ENCODE measurements around the gene ANAPC10.

Gene ANAPC10

DNA sequence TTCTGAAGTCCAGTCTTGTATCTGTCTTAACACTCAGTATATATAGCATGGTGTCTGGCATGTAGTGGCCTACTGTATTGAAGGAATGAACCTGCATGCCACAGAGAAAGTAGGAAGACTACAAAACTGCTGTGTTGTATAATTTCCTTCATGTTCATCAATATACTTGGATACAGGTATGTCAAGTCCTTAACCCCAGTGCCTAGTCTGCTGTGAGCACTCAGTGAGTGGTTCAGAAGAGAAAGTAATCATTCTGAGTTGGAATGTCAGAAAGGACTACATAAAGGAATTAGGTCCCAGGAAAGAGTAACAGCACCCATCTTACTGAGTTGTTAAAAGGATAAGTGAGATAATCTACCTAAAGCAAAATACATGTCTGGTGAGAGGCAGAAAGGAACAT is 32.1 kb upstream of the ANAPC10 start:
- TF ChIP-seq TAF1 (IDR thresholded peaks at IDR 0.05; ENCODE audit: borderline replicate concordance, insufficient read depth, low read length) (no peak), FOXP2 (optimal IDR thresholded peaks at IDR 0.05; ENCODE audit: borderline replicate concordance, extremely low read depth, extremely low read length, insufficient read depth) (no peak), POLR2AphosphoS5 (IDR thresholded peaks at IDR 0.05; ENCODE audit: low read depth, low read length) (no peak), REST (IDR thresholded peaks at IDR 0.05; ENCODE audit: insufficient read depth in 1 of 2, low read depth in 2 of 2, low read length in 2 of 2) (no peak), SIN3A (IDR thresholded peaks at IDR 0.05; ENCODE audit: borderline replicate concordance, insufficient read depth, low read length) (no peak)

- TF ChIP-seq FOXP2 (optimal IDR thresholded peaks at IDR 0.05; ENCODE audit: borderline replicate concordance, extremely low read depth, extremely low read length, insufficient read depth) (no peak), POLR2AphosphoS5 (IDR thresholded peaks at IDR 0.05; ENCODE audit: low read depth, low read length) (no peak), SIN3A (IDR thresholded peaks at IDR 0.05; ENCODE audit: borderline replicate concordance, insufficient read depth, low read length) (no peak), REST (IDR thresholded peaks at IDR 0.05; ENCODE audit: insufficient read depth in 1 of 2, low read depth in 2 of 2, low read length in 2 of 2) (no peak), TAF1 (IDR thresholded peaks at IDR 0.05; ENCODE audit: borderline replicate concordance, insufficient read depth, low read length) (no peak)
Observed at GRCh38 chr4:145125396-145125795, 27.4 kb upstream of the ANAPC10 start.

- TF ChIP-seq TAF1 (IDR thresholded peaks at IDR 0.05; ENCODE audit: borderline replicate concordance, insufficient read depth, low read length) (no peak), POLR2AphosphoS5 (IDR thresholded peaks at IDR 0.05; ENCODE audit: low read depth, low read length) (no peak), SIN3A (IDR thresholded peaks at IDR 0.05; ENCODE audit: borderline replicate concordance, insufficient read depth, low read length) (no peak), REST (IDR thresholded peaks at IDR 0.05; ENCODE audit: insufficient read depth in 1 of 2, low read depth in 2 of 2, low read length in 2 of 2) (no peak), FOXP2 (optimal IDR thresholded peaks at IDR 0.05; ENCODE audit: borderline replicate concordance, extremely low read depth, extremely low read length, insufficient read depth) (no peak)
Observed at GRCh38 chr4:145108128-145108527, 10.1 kb upstream of the ANAPC10 start.

GRCh38 chr4:145107126-145107525 is 9.1 kb upstream of the ANAPC10 start:
- TF ChIP-seq TAF1 (IDR thresholded peaks at IDR 0.05; ENCODE audit: borderline replicate concordance, insufficient read depth, low read length) (no peak), POLR2AphosphoS5 (IDR thresholded peaks at IDR 0.05; ENCODE audit: low read depth, low read length) (no peak), REST (IDR thresholded peaks at IDR 0.05; ENCODE audit: insufficient read depth in 1 of 2, low read depth in 2 of 2, low read length in 2 of 2) (no peak), SIN3A (IDR thresholded peaks at IDR 0.05; ENCODE audit: borderline replicate concordance, insufficient read depth, low read length) (no peak), FOXP2 (optimal IDR thresholded peaks at IDR 0.05; ENCODE audit: borderline replicate concordance, extremely low read depth, extremely low read length, insufficient read depth) (no peak)

DNA sequence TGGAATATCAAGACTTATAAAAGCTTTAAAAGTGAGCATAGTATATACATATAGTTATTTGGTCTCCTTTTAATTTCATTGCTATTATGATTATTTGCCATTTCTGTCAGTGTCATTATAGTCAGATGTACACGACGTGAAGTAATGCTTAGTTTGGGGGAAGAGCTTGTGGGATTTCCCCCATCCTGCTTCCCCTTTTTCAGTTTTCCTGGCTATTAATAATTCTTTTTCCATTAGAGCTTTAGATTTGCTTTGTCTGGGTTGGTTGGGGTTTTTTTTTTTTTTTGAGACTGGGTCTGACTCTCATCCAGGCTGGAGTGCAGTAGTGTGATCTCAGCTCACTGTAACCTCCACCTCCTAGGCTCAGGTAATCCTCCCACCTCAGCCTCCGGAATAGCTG is 5.5 kb upstream of the ANAPC10 start:
- no peak for TF ChIP-seq REST (IDR thresholded peaks at IDR 0.05; ENCODE audit: insufficient read depth in 1 of 2, low read depth in 2 of 2, low read length in 2 of 2)
- no peak for TF ChIP-seq SIN3A (IDR thresholded peaks at IDR 0.05; ENCODE audit: borderline replicate concordance, insufficient read depth, low read length)
- TF ChIP-seq FOXP2 (optimal IDR thresholded peaks at IDR 0.05; ENCODE audit: borderline replicate concordance, extremely low read depth, extremely low read length, insufficient read depth), result no peak
- no peak for TF ChIP-seq POLR2AphosphoS5 (IDR thresholded peaks at IDR 0.05; ENCODE audit: low read depth, low read length)
- no peak for TF ChIP-seq TAF1 (IDR thresholded peaks at IDR 0.05; ENCODE audit: borderline replicate concordance, insufficient read depth, low read length)
